Brain microvascular endothelial cell (primary cell): ENCODE results near the gene LIMK2.

ENCODE experiments used
- DNase-seq: peaks from one replicate; pipeline ENCODE4 v3.0.0-alpha.2; 2020
- H3K27ac ChIP-seq: fragments of 250-450 bp; sonication (Bioruptor Pico); 2 replicates; pipeline ENCODE4 v1.5.1; 2020; ENCODE audit warnings: mild to moderate bottlenecking, moderate library complexity
- H3K27me3 ChIP-seq: fragments of 250-450 bp; sonication (Bioruptor Pico); replicated peaks from 2 replicates; pipeline ENCODE4 v1.5.1; 2020; ENCODE audit warnings: mild to moderate bottlenecking
- H3K36me3 ChIP-seq: fragments of 250-450 bp; sonication (Bioruptor Pico); replicated peaks from 2 replicates; pipeline ENCODE4 v1.5.1; 2020; ENCODE audit warnings: mild to moderate bottlenecking
- H3K4me3 ChIP-seq: 2 replicates; pipeline ENCODE4 v1.5.1; 2011; ENCODE audit warnings: low read depth, mild to moderate bottlenecking, control low read depth, low read length, moderate library complexity
- in situ Hi-C: cut with HindIII; loops from 2 replicates; pipeline ENCODE4 v1.10.0; 2017; ENCODE audit warnings: low sequenced_read_pairs, low pct_ligation_motif_present
- TF ChIP-seq, protein P1 (sequence below): IDR thresholded peaks from 2 replicates; pipeline ENCODE4 v1.5.1; 2011; ENCODE audit warnings: low read depth, mild to moderate bottlenecking, moderate library complexity, low read length, control low read depth, inconsistent platforms; ENCODE audit errors: missing control alignments

Gene LIMK2

DNA sequence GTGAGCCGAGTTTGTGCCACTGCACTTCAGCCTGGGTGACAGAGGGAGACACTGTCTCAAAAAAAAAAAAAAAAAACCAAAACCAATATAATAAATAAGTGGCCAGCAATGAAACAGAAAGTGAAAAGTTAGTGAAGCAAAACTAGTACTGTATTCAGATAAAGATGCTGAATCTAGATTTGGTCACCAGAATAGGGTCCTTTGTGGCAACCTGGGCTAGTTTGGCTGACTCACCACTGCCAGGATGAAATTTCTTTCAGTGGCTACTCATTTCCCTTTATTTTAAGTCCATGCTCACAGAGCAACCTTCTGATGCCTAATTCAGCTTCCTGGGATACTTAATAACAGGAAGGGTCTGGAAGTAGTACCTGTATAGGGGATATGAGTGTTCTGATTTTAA, 26.0 kb downstream of the LIMK2 start:
- Histone ChIP-seq H3K36me3 (no peaks in the 10 kb centered on the region), H3K4me3 (no peak overlapping the region), H3K27me3 (no peaks in the 10 kb centered on the region), H3K27ac (no peak overlapping the region)
- TF ChIP-seq, protein P1, sequence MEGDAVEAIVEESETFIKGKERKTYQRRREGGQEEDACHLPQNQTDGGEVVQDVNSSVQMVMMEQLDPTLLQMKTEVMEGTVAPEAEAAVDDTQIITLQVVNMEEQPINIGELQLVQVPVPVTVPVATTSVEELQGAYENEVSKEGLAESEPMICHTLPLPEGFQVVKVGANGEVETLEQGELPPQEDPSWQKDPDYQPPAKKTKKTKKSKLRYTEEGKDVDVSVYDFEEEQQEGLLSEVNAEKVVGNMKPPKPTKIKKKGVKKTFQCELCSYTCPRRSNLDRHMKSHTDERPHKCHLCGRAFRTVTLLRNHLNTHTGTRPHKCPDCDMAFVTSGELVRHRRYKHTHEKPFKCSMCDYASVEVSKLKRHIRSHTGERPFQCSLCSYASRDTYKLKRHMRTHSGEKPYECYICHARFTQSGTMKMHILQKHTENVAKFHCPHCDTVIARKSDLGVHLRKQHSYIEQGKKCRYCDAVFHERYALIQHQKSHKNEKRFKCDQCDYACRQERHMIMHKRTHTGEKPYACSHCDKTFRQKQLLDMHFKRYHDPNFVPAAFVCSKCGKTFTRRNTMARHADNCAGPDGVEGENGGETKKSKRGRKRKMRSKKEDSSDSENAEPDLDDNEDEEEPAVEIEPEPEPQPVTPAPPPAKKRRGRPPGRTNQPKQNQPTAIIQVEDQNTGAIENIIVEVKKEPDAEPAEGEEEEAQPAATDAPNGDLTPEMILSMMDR: no peak
- in situ Hi-C loops: no loop called here
- DNase-seq: no peak

DNA sequence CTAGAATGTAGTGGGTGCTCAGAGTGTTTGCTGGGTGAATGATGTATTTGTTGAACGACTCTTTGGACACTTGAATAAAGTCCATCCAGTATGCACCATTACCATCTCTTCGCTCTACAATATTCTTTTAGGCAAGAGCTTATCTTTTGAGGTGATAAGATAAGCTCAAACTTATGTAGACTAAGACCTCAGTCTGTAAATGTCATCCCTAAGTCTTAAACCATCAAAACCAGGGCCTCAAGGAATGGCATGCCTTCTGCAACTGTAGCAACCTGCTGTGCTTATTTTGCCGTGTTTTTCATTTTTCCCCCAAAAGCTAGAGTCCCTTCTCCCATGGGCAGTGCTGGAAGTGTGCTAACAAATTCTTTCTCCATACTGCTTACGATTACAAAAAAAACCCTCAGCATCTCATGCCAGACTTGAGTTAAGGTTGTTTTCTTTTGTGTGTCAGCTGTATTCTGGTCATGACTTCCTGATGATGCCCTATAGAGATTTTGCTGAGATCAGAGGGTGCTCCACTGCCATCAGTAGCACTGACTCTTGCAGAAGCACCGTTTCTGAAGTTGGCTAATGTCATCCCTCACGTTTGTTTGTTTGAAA, 27.8 kb downstream of the LIMK2 start:
- in situ Hi-C loops: no loop called here
- TF ChIP-seq, protein P1: no peak
- Histone ChIP-seq H3K4me3 (no peak overlapping the region), H3K27ac (no peak overlapping the region), H3K36me3 (no peaks in the 10 kb centered on the region), H3K27me3 (no peaks in the 10 kb centered on the region)
- peak; percentile 52 for DNase-seq

DNA sequence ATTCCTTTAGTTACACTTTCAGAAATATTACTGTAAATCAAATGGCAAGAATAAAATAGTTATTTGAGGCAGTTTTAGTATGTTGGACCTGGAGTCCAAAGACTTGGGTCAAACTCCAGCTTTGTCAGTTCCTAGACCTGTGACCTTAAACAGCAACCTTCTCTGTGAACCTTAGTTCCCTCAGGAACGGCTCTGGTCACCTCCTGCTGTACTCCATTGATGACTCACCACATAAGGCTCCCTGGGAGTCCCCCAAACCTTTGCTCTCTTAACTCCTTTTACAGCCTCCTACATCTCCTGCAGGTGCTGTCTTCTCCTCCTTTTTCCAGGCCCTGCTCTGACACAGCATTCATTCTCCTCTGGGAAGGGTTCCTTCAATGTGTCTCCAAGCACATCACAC, 29.1 kb downstream of the LIMK2 start:
- Histone ChIP-seq H3K36me3 (no peaks in the 10 kb centered on the region), H3K27me3 (no peaks in the 10 kb centered on the region), H3K27ac (peak overlapping the region; percentile 97), H3K4me3 (no peak overlapping the region)
- in situ Hi-C loops: no loop called here
- TF ChIP-seq, protein P1: no peak
- peak; percentile 41 for DNase-seq

DNA sequence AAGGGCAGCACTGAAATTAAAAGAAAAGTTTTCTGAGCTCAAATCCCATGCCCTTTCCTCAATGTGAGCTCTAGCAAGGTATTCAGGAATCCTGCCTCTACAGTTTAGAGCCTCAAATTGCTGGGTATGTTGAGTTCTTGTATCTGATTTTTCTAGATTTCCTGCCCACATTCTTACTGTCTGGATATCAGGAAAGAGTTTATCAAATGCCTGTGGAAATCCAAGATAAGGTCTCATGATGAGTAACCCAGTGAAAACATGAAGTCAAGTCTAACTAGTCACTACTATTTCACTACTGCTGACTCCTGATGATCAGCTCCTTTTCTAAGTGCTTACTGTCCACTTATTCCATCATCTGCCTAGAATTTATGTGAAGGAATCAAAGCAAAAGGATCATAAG, 29.8 kb downstream of the LIMK2 start:
- peak overlapping the region; percentile 97 for H3K27ac ChIP-seq
- in situ Hi-C loops: no loop called here
- TF ChIP-seq, protein P1: peak; percentile 51
- H3K27me3 ChIP-seq: no peaks in the 10 kb centered on the region
- no peak overlapping the region for H3K4me3 ChIP-seq
- peak; percentile 82 for DNase-seq
- H3K36me3 ChIP-seq: no peaks in the 10 kb centered on the region

DNA sequence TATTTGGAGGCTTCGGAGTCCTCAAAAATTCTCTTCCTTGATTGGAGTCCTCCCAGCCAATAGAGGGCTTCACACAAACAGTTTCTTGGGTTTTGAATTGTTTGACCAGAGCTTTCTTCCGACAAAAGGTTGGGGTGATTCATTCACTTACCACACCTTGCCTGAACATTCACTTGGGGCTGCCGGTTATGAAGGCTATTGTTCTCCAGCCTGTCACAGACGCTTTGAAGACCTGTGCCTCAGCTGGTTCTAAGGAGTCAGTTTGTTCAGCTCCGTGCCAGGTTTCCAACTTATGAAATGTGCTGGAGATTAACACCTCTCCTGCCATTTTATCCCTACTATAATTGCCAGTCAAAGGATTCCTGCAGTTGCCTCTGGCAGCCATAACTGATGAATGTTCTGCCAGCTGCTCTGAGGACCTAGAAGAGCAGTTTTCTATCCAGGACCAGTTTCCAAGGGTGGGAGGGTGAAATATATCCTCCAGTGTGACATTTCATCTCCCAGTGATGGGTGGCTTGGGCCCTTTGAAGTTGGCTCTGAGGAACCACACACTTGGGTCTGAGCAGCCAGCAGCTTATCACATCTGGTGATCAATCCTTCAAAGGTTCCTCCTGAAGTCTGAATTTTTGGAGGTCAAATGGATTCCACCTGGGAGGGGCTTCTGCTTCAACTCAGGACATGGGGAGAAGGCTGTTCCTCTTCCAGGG, 31.4 kb downstream of the LIMK2 start:
- no peak overlapping the region for H3K4me3 ChIP-seq
- H3K27me3 ChIP-seq: no peaks in the 10 kb centered on the region
- in situ Hi-C loops: no loop called here
- DNase-seq: no peak
- TF ChIP-seq, protein P1: no peak
- no peaks in the 10 kb centered on the region for H3K36me3 ChIP-seq
- H3K27ac ChIP-seq: peak overlapping the region; percentile 97
